K562 (cell line): ENCODE results near the gene PACSIN2.

Experiments
- CBX2 ChIP-seq: fragments of 200-600 bp; sonication (generic); IDR thresholded peaks from one replicate; pipeline ENCODE4 v1.6.1; 2012; ENCODE audit warnings: mild to moderate bottlenecking, low read length, inconsistent platforms; ENCODE audit not compliant: insufficient read depth, poor library complexity, severe bottlenecking
- CBX8 ChIP-seq: fragments of 200-600 bp; sonication (generic); IDR thresholded peaks from 2 replicates; pipeline ENCODE4 v1.6.1; 2012; ENCODE audit warnings: borderline replicate concordance, mixed run types, low read depth, mild to moderate bottlenecking, moderate library complexity, mixed read lengths, low read length, control low read depth, inconsistent platforms; ENCODE audit not compliant: poor library complexity, severe bottlenecking; ENCODE audit errors: extremely low read depth
- JUNB ChIP-seq: fragments of 450-650 bp; formaldehyde crosslinking; conservative IDR thresholded peaks from 2 replicates; pipeline ENCODE4 v1.4.0; 2020; ENCODE audit warnings: mild to moderate bottlenecking
- MYC ChIP-seq, 2 experiments: fragments of 250-450 bp in 1 of 2; sonication (Bioruptor Pico) in 1 of 2; IDR thresholded peaks; 2 replicates each; pipeline versions ENCODE4 v1.5.1 to v1.6.1; 2012 to 2021; ENCODE audit warnings: low read depth in 2 of 2, borderline replicate concordance in 1 of 2, improper control_type of control experiment in 1 of 2, low read length in 1 of 2, mild to moderate bottlenecking in 1 of 2, moderate library complexity in 1 of 2
- SIN3A ChIP-seq, 2 experiments: fragments of 150-350 bp in 1 of 2; IDR thresholded peaks; 2 replicates each; pipeline ENCODE4 v1.6.1; 2011 to 2016; ENCODE audit warnings: borderline replicate concordance in 2 of 2, low read depth in 2 of 2, low read length in 2 of 2, mild to moderate bottlenecking in 2 of 2, moderate library complexity in 2 of 2; ENCODE audit not compliant: control insufficient read depth in 1 of 2
- SRF ChIP-seq, 2 experiments: fragments of 250-450, 450-650 bp in 1 of 2; sonication (Bioruptor Pico) in 1 of 2; sonication (generic) in 1 of 2; formaldehyde crosslinking; IDR thresholded peaks; 2 replicates each; pipeline versions ENCODE4 v1.5.0 to v1.5.1; 2020 to 2022; ENCODE audit warnings: mild to moderate bottlenecking in 1 of 2, missing genetic modification reagents in 1 of 2
- TAL1 ChIP-seq: fragments of 450-650 bp; IDR thresholded peaks from 2 replicates; pipeline ENCODE4 v1.6.1; 2016; ENCODE audit warnings: mild to moderate bottlenecking
- ZNF23 ChIP-seq: fragments of 250-450 bp; sonication (Bioruptor Pico); IDR thresholded peaks from 2 replicates; pipeline ENCODE4 v1.4.0; 2020; ENCODE audit warnings: mild to moderate bottlenecking
- TF ChIP-seq, protein P1 (sequence below), 3 experiments: IDR thresholded peaks in 2 of 3; conservative IDR thresholded peaks in 1 of 3; 2 replicates each; pipeline ENCODE4 v1.5.1; 2011 to 2012; ENCODE audit warnings: low read length in 3 of 3, mild to moderate bottlenecking in 3 of 3, control low read depth in 2 of 3, improper control_type of control experiment in 1 of 3, inconsistent platforms in 1 of 3, low read depth in 1 of 3, mixed read lengths in 1 of 3, moderate library complexity in 1 of 3; ENCODE audit not compliant: insufficient read depth in 2 of 3
- TF ChIP-seq, protein P2 (sequence below): fragments of 450-650 bp; IDR thresholded peaks from 2 replicates; pipeline ENCODE4 v1.7.1; 2018; ENCODE audit warnings: mild to moderate bottlenecking, low read depth; ENCODE audit not compliant: partially characterized antibody

DNA sequence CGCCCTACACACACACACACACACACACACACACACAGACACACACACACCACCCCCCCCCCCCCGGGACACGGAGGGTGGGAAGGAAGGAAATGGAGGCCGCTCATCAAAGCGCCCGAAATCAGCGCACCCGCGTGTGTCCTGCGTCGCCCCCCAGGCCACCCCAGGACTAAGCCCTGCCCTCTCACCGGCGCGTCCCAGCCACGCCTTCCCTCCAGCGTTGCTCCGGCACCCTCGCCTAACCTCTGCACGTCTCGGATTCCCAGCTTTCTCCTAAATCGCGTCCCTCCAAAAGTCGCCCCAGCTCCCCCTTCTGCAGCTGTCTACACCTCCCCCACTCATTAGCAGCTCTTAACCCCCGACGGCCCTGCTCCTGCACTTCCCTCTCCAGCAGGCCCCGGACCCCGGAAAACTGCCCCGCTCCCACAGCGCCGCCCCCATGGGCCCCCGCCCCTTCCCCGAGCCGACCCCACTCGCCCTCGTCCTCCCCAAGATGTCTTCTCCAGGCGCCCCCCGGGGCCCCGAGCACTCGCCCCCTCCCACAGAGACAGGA is 557 bp downstream of the PACSIN2 start:
- TF ChIP-seq CBX2 (no peak), JUNB (no peak), ZNF23 (no peak), CBX8 (no peak), SIN3A (IDR thresholded peaks at IDR 0.05; ENCODE audit: borderline replicate concordance in 2 of 2, control insufficient read depth in 1 of 2, low read depth in 2 of 2, low read length in 2 of 2) (no peak), MYC (IDR thresholded peaks at IDR 0.05; ENCODE audit: low read depth, low read length) (no peak), MYC (CRISPR knock-in tag; IDR thresholded peaks at IDR 0.05; ENCODE audit: borderline replicate concordance, low read depth) (no peak), SRF (CRISPR knock-in tag; IDR thresholded peaks at IDR 0.05) (no peak), TAL1 (no peak)
- TF ChIP-seq, protein P1, sequence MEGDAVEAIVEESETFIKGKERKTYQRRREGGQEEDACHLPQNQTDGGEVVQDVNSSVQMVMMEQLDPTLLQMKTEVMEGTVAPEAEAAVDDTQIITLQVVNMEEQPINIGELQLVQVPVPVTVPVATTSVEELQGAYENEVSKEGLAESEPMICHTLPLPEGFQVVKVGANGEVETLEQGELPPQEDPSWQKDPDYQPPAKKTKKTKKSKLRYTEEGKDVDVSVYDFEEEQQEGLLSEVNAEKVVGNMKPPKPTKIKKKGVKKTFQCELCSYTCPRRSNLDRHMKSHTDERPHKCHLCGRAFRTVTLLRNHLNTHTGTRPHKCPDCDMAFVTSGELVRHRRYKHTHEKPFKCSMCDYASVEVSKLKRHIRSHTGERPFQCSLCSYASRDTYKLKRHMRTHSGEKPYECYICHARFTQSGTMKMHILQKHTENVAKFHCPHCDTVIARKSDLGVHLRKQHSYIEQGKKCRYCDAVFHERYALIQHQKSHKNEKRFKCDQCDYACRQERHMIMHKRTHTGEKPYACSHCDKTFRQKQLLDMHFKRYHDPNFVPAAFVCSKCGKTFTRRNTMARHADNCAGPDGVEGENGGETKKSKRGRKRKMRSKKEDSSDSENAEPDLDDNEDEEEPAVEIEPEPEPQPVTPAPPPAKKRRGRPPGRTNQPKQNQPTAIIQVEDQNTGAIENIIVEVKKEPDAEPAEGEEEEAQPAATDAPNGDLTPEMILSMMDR (IDR thresholded peaks at IDR 0.05 in 2 of 3, conservative IDR thresholded peaks at IDR 0.05 in 1 of 3; ENCODE audit: insufficient read depth in 2 of 3, low read depth in 1 of 3, low read length in 3 of 3): no peak
- TF ChIP-seq, protein P2, sequence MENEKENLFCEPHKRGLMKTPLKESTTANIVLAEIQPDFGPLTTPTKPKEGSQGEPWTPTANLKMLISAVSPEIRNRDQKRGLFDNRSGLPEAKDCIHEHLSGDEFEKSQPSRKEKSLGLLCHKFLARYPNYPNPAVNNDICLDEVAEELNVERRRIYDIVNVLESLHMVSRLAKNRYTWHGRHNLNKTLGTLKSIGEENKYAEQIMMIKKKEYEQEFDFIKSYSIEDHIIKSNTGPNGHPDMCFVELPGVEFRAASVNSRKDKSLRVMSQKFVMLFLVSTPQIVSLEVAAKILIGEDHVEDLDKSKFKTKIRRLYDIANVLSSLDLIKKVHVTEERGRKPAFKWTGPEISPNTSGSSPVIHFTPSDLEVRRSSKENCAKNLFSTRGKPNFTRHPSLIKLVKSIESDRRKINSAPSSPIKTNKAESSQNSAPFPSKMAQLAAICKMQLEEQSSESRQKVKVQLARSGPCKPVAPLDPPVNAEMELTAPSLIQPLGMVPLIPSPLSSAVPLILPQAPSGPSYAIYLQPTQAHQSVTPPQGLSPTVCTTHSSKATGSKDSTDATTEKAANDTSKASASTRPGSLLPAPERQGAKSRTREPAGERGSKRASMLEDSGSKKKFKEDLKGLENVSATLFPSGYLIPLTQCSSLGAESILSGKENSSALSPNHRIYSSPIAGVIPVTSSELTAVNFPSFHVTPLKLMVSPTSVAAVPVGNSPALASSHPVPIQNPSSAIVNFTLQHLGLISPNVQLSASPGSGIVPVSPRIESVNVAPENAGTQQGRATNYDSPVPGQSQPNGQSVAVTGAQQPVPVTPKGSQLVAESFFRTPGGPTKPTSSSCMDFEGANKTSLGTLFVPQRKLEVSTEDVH: no peak
